GM23338 (cell line): Measurements from ENCODE around the gene HSPD1.

Experiments used
- CREB1 ChIP-seq: fragments of 250-450 bp; sonication (Bioruptor Pico); IDR thresholded peaks from 2 replicates; pipeline ENCODE4 v1.5.0; 2020; ENCODE audit warnings: low read depth, mild to moderate bottlenecking, moderate library complexity
- EZH2 ChIP-seq: fragments of 200-600 bp; sonication (generic); IDR thresholded peaks from one replicate; pipeline ENCODE4 v1.8.0; 2017; ENCODE audit warnings: antibody characterized with exemption, mild to moderate bottlenecking, low read depth; ENCODE audit not compliant: unreplicated experiment
- EZH2phosphoT487 ChIP-seq: fragments of 200-600 bp; sonication (generic); IDR thresholded peaks from one replicate; pipeline ENCODE4 v1.8.1; 2018; ENCODE audit warnings: antibody characterized with exemption; ENCODE audit not compliant: unreplicated experiment
- NANOG ChIP-seq: IDR thresholded peaks from 2 replicates; pipeline ENCODE4 v1.6.1; 2016; ENCODE audit warnings: antibody characterized with exemption, borderline replicate concordance
- POLR2AphosphoS5 ChIP-seq: IDR thresholded peaks from 2 replicates; pipeline ENCODE4 v1.6.1; 2016; ENCODE audit warnings: antibody characterized with exemption, low read depth
- STAT1 ChIP-seq: IDR thresholded peaks from one replicate; pipeline ENCODE4 v1.6.1; 2016; ENCODE audit warnings: antibody characterized with exemption; ENCODE audit not compliant: unreplicated experiment
- TF ChIP-seq, protein P1 (sequence below), 2 experiments: fragments of 200-600 bp in 1 of 2; sonication (generic) in 1 of 2; conservative IDR thresholded peaks; 2 replicates each; pipeline versions ENCODE4 v1.5.1 to v1.6.1; 2016 to 2017; ENCODE audit warnings: antibody characterized with exemption in 2 of 2, low read depth in 2 of 2, mild to moderate bottlenecking in 2 of 2, moderate library complexity in 1 of 2
- TF ChIP-seq, protein P2 (sequence below): IDR thresholded peaks from one replicate; pipeline ENCODE4 v1.6.1; 2018; ENCODE audit warnings: antibody characterized with exemption; ENCODE audit not compliant: unreplicated experiment
- TF ChIP-seq, protein P3 (sequence below): IDR thresholded peaks from 2 replicates; pipeline ENCODE4 v1.6.1; 2016; ENCODE audit warnings: antibody characterized with exemption
- TF ChIP-seq, protein P4 (sequence below): fragments of 250-450 bp; sonication (Bioruptor Pico); IDR thresholded peaks from 2 replicates; pipeline ENCODE4 v1.5.0; 2020; ENCODE audit warnings: mild to moderate bottlenecking, moderate library complexity

DNA sequence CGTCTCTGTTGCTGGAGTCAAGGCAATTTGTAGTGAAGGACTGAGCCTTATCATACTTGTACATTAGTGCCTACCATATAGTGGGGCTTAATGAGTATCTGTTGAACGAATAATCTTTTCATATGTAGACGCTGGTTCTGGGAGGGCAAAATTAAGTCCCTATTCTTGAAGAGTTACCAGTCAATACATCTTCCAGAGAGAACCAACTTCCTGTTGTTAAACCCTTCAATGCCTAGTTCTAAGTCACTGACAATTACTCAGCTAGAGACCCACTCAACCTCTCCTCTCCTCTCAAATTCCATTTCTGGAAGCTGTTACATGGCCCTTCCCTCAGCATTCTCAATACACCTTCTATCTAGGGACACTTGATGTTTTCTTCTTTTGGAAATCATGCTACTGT lies 15.1 kb upstream of the HSPD1 start:
- TF ChIP-seq, protein P1, sequence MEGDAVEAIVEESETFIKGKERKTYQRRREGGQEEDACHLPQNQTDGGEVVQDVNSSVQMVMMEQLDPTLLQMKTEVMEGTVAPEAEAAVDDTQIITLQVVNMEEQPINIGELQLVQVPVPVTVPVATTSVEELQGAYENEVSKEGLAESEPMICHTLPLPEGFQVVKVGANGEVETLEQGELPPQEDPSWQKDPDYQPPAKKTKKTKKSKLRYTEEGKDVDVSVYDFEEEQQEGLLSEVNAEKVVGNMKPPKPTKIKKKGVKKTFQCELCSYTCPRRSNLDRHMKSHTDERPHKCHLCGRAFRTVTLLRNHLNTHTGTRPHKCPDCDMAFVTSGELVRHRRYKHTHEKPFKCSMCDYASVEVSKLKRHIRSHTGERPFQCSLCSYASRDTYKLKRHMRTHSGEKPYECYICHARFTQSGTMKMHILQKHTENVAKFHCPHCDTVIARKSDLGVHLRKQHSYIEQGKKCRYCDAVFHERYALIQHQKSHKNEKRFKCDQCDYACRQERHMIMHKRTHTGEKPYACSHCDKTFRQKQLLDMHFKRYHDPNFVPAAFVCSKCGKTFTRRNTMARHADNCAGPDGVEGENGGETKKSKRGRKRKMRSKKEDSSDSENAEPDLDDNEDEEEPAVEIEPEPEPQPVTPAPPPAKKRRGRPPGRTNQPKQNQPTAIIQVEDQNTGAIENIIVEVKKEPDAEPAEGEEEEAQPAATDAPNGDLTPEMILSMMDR (conservative IDR thresholded peaks at IDR 0.05; ENCODE audit: low read depth in 2 of 2) = no peak
- TF ChIP-seq POLR2AphosphoS5 (no peak), CREB1 (CRISPR knock-in tag) (no peak), EZH2 (no peak), EZH2phosphoT487 (no peak), NANOG (no peak), STAT1 (no peak)
- TF ChIP-seq, protein P2, sequence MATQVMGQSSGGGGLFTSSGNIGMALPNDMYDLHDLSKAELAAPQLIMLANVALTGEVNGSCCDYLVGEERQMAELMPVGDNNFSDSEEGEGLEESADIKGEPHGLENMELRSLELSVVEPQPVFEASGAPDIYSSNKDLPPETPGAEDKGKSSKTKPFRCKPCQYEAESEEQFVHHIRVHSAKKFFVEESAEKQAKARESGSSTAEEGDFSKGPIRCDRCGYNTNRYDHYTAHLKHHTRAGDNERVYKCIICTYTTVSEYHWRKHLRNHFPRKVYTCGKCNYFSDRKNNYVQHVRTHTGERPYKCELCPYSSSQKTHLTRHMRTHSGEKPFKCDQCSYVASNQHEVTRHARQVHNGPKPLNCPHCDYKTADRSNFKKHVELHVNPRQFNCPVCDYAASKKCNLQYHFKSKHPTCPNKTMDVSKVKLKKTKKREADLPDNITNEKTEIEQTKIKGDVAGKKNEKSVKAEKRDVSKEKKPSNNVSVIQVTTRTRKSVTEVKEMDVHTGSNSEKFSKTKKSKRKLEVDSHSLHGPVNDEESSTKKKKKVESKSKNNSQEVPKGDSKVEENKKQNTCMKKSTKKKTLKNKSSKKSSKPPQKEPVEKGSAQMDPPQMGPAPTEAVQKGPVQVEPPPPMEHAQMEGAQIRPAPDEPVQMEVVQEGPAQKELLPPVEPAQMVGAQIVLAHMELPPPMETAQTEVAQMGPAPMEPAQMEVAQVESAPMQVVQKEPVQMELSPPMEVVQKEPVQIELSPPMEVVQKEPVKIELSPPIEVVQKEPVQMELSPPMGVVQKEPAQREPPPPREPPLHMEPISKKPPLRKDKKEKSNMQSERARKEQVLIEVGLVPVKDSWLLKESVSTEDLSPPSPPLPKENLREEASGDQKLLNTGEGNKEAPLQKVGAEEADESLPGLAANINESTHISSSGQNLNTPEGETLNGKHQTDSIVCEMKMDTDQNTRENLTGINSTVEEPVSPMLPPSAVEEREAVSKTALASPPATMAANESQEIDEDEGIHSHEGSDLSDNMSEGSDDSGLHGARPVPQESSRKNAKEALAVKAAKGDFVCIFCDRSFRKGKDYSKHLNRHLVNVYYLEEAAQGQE = no peak
- TF ChIP-seq, protein P3, sequence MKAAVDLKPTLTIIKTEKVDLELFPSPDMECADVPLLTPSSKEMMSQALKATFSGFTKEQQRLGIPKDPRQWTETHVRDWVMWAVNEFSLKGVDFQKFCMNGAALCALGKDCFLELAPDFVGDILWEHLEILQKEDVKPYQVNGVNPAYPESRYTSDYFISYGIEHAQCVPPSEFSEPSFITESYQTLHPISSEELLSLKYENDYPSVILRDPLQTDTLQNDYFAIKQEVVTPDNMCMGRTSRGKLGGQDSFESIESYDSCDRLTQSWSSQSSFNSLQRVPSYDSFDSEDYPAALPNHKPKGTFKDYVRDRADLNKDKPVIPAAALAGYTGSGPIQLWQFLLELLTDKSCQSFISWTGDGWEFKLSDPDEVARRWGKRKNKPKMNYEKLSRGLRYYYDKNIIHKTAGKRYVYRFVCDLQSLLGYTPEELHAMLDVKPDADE = no peak
- TF ChIP-seq, protein P4, sequence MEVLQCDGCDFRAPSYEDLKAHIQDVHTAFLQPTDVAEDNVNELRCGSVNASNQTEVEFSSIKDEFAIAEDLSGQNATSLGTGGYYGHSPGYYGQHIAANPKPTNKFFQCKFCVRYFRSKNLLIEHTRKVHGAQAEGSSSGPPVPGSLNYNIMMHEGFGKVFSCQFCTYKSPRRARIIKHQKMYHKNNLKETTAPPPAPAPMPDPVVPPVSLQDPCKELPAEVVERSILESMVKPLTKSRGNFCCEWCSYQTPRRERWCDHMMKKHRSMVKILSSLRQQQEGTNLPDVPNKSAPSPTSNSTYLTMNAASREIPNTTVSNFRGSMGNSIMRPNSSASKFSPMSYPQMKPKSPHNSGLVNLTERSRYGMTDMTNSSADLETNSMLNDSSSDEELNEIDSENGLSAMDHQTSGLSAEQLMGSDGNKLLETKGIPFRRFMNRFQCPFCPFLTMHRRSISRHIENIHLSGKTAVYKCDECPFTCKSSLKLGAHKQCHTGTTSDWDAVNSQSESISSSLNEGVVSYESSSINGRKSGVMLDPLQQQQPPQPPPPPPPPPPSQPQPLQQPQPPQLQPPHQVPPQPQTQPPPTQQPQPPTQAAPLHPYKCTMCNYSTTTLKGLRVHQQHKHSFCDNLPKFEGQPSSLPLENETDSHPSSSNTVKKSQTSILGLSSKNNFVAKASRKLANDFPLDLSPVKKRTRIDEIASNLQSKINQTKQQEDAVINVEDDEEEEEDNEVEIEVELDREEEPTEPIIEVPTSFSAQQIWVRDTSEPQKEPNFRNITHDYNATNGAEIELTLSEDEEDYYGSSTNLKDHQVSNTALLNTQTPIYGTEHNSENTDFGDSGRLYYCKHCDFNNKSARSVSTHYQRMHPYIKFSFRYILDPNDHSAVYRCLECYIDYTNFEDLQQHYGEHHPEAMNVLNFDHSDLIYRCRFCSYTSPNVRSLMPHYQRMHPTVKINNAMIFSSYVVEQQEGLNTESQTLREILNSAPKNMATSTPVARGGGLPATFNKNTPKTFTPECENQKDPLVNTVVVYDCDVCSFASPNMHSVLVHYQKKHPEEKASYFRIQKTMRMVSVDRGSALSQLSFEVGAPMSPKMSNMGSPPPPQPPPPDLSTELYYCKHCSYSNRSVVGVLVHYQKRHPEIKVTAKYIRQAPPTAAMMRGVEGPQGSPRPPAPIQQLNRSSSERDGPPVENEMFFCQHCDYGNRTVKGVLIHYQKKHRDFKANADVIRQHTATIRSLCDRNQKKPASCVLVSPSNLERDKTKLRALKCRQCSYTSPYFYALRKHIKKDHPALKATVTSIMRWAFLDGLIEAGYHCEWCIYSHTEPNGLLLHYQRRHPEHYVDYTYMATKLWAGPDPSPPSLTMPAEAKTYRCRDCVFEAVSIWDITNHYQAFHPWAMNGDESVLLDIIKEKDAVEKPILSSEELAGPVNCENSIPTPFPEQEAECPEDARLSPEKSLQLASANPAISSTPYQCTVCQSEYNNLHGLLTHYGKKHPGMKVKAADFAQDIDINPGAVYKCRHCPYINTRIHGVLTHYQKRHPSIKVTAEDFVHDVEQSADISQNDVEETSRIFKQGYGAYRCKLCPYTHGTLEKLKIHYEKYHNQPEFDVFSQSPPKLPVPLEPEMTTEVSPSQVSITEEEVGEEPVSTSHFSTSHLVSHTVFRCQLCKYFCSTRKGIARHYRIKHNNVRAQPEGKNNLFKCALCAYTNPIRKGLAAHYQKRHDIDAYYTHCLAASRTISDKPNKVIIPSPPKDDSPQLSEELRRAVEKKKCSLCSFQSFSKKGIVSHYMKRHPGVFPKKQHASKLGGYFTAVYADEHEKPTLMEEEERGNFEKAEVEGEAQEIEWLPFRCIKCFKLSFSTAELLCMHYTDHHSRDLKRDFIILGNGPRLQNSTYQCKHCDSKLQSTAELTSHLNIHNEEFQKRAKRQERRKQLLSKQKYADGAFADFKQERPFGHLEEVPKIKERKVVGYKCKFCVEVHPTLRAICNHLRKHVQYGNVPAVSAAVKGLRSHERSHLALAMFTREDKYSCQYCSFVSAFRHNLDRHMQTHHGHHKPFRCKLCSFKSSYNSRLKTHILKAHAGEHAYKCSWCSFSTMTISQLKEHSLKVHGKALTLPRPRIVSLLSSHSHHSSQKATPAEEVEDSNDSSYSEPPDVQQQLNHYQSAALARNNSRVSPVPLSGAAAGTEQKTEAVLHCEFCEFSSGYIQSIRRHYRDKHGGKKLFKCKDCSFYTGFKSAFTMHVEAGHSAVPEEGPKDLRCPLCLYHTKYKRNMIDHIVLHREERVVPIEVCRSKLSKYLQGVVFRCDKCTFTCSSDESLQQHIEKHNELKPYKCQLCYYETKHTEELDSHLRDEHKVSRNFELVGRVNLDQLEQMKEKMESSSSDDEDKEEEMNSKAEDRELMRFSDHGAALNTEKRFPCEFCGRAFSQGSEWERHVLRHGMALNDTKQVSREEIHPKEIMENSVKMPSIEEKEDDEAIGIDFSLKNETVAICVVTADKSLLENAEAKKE (CRISPR knock-in tag) = no peak
